Superior temporal gyrus (tissue), 1 donor: ENCODE data around the gene MAP3K13.
"Not testable (repeated sequence)": the region's sequence is repeated elsewhere in the genome, so short reads cannot be mapped to it uniquely, and the experiment has no call there.

Experiments used
- DNase-seq: peaks from one replicate; pipeline ENCODE4 v3.0.0-alpha.2; 2016; ENCODE audit errors: extremely low spot score

Gene MAP3K13

DNA sequence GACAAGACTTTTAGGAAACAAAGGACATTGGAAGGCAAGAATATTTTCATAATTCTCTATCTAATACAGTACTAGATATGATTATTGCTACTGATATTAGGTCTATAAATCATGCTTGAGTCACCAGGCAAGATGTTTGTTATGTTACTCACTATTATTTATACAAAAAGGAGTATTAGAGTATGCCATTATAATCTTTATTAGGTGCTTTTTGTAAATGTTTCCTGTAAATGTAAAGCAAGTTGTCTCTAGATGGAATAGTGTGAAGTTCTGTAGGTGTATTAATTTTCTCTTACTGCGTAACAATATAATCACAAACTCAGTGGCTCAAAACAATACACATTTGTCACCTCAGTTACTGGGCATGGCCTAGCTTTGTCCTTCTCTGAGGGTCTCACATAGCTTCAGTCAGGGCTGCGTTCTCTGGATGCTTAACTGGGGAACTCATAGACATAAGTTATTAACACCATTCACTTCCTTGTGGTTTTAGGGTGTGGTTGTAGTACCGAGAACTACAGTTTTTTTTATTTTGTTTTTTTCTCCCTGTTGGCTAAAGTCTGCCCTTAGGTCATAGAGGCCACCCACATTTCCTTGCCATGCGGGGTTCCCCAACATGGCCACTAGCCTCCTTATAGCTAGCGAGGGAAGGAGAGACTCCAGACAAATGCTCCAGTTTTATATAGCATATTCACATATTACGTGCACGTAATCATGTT lies 20.3 kb upstream of the MAP3K13 start:
- no peak for DNase-seq

DNA sequence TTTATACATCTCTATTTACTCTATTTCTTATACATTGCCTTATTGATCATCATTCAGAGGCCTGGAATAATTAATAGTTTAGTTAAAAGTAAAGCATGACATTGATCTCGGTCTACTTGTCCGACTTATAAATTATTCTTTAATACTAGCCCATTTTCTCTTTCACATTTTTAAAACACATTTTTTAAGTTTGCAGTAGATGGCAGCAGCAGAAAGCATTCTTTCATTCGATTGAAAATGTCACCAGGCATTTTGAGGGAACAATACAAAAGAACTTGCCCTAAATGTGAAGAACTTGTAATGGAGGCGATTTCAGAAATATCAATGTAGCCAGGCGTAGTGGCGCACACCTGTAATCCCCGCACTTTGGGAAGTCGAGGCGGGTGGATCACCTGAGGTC lies 15.5 kb upstream of the MAP3K13 start:
- no peak for DNase-seq

DNA sequence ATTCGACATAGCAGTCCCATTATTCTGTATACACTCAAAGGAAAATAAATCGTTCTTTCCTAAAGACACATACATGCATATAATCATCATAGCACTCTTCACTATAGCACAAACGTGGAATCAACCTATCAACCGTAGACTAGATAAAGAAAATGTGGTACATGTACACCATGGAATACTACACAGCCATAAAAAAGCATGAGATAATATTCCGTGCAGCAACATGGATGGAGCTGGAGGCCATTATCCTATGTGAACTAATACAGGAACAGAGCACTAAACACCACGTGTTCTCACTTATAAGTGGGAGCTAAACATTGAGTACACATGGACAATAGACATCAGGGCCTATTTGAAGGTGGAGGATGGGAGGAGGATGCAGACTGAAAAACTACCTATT lies 12.1 kb upstream of the MAP3K13 start:
- DNase-seq: no peak

DNA sequence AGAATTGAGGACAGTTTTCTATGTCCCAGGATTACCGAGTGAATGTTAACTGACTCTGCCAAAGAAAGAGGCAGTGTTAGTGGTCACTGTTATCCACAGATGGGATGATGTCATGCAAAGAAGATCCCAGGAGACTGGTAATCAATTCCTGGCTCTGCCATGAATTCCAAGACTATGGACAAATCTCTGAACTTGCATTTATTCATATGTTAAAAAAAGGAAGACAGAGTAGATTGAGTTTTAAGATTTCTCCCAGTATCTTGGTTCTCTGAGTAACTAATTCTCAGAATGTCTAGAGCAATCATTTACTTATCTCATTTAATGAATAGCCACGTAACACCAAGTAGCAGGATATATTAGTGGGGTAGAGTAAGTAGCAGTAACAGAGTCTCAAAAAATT lies 11.5 kb upstream of the MAP3K13 start:
- DNase-seq: no peak

DNA sequence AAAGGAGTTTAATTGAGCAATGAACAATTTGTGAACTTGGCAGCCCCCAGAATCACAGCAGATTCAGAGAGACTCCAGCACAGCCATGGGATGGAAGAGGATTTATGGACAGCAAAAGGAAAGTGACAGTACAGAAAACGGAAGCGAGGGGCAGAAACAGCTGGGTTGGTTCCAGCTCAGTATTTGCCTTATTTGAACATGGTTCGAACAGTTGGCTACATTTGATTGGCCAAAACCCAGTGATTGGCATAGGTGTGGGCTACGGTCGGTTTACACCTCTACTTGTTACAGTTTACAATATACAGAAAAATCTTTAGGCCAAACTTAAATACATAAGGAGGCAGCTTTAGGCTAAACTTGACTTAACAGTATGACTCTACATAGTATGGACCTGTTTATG lies 9.7 kb upstream of the MAP3K13 start:
- no peak for DNase-seq

DNA sequence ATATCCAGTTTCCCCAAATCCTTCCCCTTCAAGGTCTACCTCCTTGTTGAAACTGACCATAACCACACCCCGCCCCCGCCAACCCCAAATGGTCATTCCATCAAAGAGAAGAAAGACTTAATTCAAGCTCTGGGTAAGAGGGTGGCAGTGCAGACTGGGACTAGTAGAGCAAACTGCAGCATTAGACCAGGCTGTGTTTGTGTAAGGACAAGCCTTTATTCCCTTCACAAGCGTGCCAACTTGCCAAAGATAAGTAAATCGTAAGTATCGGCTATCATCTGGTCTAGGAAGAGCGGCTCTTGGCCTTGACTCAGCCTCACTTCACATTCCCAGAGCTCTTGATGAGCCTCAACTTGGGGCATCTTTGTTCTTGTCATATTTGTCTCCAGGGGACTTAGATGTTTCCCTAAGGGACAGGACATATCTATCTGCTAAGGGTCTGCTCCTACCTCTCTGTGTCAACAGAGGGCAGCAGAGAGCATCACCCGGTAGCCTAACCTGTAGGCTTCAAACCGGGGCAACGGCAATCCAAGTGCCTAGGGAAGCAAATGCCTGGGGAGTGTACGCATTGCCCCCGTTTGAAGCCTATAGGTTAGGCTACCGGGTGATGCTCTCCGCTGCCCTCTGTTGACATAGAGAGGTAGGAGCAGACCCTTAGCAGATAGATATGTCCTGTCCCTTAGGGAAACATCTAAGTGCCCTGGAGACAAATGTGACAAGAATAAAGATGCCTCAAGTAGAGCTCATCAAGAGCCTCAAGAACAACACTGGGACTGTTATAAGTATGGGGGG lies 8.9 kb upstream of the MAP3K13 start:
- peak; percentile 73 for DNase-seq

DNA sequence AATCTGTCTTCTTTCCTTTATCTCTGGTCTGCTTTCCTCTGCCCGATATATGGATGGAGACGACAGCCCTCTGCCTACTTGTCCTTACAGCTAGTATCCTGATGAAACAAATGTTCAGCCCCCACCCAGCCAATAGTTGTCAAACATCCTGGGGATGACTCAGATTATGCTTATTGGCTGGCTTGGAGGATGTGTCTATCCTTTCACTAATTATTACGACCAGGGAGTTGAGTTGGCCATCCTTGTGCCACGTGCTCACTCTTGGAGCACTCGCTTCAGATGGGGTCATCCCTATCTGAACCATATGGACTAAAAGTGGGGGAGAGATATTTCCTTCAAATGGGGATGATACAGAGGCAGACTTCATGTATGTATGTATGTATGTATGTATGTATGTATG lies 6.4 kb upstream of the MAP3K13 start:
- no peak for DNase-seq

GRCh38 chr3:185361920-185362319 lies 1.0 kb upstream of the MAP3K13 start:
- DNase-seq: no peak

GRCh38 chr3:185363662-185364203 lies 797 bp downstream of the MAP3K13 start:
- peak; percentile 75 for DNase-seq

- peak; percentile 30 for DNase-seq
Observed at GRCh38 chr3:185365291-185366073, 2.5 kb downstream of the MAP3K13 start.

DNA sequence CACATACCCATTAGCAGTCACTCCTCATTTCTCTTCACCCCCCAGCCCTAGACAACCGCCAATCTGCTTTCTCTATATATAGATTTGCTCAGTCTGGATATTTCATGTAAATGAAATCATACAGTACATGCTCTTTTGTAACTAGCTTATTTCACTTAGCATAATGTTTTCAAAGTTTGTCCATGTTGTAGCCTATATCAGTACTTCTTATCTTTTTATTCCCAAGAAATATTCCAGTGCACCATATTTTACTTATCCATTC lies 3.1 kb downstream of the MAP3K13 start:
- DNase-seq: no peak

GRCh38 chr3:185366913-185367312 lies 4.0 kb downstream of the MAP3K13 start:
- no peak for DNase-seq

GRCh38 chr3:185370349-185370748 lies 7.4 kb downstream of the MAP3K13 start:
- not testable (repeated sequence) for DNase-seq

- DNase-seq: no peak
Observed at GRCh38 chr3:185371306-185372074, 8.6 kb downstream of the MAP3K13 start.

- peak; percentile 4 for DNase-seq
Observed at GRCh38 chr3:185381320-185382058, 18.6 kb downstream of the MAP3K13 start.

DNA sequence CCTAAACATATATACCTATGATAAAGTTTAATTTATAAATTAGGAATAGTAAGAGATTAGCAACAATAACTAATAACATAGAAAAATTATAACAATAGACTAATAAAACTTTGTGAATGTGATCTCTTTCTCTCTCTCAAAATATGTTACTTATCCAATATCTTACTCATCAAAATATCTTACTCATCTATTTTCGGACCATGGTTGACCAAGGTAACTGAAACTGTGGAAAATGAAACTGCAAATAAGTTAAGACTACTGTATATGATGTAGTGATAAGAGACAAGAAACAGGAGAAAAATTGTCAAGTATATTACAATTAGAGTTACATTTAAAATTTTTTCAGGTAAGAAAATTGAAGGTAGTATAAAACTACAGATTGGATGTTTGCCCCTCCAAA lies 19.2 kb downstream of the MAP3K13 start:
- DNase-seq: no peak

DNA sequence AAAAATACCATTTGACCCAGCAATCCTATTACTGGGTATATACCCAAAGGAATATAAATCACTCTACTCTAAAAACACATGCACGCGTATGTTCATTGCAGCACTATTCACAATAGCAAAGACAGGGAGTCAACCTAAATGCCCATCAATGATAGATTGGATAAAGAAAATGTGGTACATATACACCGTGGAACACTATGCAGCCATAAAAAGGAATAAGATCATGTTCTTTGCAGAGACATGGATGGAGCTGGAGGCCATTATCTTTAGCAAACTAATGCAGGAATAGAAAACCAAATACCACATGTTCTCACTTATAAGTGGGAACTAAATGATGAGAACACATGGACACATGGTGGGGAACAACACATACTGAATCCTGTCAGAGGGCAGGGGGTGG lies 23.6 kb downstream of the MAP3K13 start:
- DNase-seq: not testable (repeated sequence)

DNA sequence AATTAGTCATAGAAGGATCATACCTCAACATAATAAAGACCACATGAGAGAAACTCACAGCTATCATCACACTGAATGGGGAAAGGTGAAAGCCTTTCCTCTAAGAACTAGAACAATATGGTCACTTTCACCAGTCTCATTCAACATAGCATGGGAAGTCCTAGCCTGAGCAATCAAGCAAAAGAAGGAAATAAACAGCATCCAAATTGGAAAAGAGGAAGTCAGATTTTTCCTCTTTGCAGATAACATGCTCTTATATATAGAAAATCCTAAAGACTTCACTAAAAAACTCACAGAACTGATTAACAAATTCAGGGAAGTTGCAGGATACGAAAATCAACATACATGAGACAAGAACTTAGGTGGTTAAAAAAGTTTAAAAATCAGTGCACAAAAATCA lies 24.7 kb downstream of the MAP3K13 start:
- DNase-seq: no peak

DNA sequence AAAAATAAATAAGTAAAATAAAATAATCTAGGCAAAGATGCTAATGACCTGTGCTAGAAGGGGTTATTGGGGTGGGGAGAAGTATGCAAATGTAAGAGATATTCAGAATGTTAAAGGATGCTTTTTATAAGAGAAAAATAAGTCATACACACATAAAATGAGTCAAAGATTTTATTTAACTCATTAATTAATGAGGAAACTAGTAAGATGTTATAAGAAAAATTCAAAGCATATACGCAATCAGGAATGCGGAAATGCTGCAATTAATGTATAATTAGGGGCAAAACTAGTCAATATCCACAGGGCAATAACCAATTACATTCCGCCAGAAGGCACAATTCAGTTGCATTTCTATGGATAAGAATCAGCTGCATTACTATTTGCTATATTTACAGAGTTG lies 30.1 kb downstream of the MAP3K13 start:
- DNase-seq: no peak

DNA sequence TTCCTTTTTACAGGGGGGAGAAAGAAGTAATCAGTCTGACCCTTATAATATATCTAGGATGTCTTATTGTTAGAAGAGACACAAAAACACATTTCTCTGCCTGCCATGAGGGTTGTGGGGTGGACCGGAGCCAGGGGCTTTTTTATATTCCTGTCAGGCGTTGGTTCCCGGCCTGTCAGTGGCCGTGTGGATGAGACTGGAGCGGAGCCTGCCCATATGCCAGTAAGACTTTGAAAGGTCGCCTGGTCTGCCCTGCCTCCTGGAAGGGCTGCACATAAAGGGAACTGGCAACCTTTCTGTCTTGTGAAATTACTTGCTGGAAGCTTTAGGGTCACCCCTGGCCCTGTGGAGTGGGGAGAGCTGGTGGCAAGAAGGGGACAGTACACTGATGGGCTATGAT lies 34.7 kb downstream of the MAP3K13 start:
- peak; percentile 62 for DNase-seq
